ENCODE measurements around the gene GNAL. TPM values are rescaled to one million over a fixed set of nuclear protein-coding genes. Genes with fewer than 3 reads are reported as not detected.

The GNAL gene
- total and polyA plus RNA-seq, 2 experiments from 2014 or later: 7.5 to 21.6 TPM

DNA sequence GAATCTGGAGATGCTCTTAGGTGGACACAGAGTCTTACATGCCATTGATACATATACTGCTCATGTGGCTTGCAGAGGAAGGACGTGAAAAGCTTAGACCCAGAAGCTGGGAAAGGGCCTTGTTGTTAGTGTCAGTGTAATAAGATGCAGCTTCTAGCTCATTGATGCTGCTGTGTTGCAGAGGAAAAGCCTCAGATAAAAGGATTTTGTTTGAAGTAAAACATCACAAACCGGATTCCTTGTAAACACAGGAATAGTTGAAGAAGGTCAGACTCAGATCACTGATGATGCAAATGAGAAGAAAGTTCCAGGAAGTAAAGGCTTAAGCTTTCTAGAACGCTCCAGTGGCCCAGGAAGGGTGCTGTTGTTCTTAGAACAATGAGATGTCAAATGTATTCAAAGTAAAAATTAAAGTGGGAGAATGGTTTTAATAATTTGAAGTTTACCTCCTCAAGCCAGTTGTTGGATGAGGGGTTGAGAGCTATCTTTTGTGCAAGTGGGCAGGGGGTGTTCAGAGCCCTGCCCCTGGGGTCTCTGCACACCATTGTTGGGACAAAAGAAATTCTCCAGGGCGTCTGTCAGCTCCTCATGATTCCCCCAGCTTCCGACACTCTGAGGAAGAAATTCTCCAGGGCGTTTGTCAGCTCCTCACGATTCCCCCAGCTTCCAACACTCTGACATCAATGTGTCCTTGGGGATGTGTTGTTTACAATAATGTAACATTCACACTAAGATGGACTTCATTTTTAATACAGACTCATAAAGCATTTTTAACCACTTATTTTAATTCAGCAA, 100.8 kb downstream of the GNAL start:
- TF ChIP-seq CREB1 (CRISPR knock-in tag; IDR thresholded peaks at IDR 0.05; ENCODE audit: low read depth) (no peak), NANOG (IDR thresholded peaks at IDR 0.05; ENCODE audit: borderline replicate concordance) (no peak), EZH2 (IDR thresholded peaks at IDR 0.05; ENCODE audit: low read depth, unreplicated experiment) (no peak), POLR2AphosphoS5 (IDR thresholded peaks at IDR 0.05; ENCODE audit: low read depth) (no peak), JUNB (IDR thresholded peaks at IDR 0.05; ENCODE audit: unreplicated experiment) (no peak), STAT1 (IDR thresholded peaks at IDR 0.05; ENCODE audit: unreplicated experiment) (no peak), ZNF114 (CRISPR knock-in tag; IDR thresholded peaks at IDR 0.05) (no peak), ZNF331 (CRISPR knock-in tag; IDR thresholded peaks at IDR 0.05; ENCODE audit: low read depth) (no peak)
- TF ChIP-seq, protein P1, sequence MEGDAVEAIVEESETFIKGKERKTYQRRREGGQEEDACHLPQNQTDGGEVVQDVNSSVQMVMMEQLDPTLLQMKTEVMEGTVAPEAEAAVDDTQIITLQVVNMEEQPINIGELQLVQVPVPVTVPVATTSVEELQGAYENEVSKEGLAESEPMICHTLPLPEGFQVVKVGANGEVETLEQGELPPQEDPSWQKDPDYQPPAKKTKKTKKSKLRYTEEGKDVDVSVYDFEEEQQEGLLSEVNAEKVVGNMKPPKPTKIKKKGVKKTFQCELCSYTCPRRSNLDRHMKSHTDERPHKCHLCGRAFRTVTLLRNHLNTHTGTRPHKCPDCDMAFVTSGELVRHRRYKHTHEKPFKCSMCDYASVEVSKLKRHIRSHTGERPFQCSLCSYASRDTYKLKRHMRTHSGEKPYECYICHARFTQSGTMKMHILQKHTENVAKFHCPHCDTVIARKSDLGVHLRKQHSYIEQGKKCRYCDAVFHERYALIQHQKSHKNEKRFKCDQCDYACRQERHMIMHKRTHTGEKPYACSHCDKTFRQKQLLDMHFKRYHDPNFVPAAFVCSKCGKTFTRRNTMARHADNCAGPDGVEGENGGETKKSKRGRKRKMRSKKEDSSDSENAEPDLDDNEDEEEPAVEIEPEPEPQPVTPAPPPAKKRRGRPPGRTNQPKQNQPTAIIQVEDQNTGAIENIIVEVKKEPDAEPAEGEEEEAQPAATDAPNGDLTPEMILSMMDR (conservative IDR thresholded peaks at IDR 0.05; ENCODE audit: low read depth in 2 of 2): no peak
- TF ChIP-seq, protein P2, sequence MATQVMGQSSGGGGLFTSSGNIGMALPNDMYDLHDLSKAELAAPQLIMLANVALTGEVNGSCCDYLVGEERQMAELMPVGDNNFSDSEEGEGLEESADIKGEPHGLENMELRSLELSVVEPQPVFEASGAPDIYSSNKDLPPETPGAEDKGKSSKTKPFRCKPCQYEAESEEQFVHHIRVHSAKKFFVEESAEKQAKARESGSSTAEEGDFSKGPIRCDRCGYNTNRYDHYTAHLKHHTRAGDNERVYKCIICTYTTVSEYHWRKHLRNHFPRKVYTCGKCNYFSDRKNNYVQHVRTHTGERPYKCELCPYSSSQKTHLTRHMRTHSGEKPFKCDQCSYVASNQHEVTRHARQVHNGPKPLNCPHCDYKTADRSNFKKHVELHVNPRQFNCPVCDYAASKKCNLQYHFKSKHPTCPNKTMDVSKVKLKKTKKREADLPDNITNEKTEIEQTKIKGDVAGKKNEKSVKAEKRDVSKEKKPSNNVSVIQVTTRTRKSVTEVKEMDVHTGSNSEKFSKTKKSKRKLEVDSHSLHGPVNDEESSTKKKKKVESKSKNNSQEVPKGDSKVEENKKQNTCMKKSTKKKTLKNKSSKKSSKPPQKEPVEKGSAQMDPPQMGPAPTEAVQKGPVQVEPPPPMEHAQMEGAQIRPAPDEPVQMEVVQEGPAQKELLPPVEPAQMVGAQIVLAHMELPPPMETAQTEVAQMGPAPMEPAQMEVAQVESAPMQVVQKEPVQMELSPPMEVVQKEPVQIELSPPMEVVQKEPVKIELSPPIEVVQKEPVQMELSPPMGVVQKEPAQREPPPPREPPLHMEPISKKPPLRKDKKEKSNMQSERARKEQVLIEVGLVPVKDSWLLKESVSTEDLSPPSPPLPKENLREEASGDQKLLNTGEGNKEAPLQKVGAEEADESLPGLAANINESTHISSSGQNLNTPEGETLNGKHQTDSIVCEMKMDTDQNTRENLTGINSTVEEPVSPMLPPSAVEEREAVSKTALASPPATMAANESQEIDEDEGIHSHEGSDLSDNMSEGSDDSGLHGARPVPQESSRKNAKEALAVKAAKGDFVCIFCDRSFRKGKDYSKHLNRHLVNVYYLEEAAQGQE (IDR thresholded peaks at IDR 0.05; ENCODE audit: unreplicated experiment): no peak
- TF ChIP-seq, protein P3, sequence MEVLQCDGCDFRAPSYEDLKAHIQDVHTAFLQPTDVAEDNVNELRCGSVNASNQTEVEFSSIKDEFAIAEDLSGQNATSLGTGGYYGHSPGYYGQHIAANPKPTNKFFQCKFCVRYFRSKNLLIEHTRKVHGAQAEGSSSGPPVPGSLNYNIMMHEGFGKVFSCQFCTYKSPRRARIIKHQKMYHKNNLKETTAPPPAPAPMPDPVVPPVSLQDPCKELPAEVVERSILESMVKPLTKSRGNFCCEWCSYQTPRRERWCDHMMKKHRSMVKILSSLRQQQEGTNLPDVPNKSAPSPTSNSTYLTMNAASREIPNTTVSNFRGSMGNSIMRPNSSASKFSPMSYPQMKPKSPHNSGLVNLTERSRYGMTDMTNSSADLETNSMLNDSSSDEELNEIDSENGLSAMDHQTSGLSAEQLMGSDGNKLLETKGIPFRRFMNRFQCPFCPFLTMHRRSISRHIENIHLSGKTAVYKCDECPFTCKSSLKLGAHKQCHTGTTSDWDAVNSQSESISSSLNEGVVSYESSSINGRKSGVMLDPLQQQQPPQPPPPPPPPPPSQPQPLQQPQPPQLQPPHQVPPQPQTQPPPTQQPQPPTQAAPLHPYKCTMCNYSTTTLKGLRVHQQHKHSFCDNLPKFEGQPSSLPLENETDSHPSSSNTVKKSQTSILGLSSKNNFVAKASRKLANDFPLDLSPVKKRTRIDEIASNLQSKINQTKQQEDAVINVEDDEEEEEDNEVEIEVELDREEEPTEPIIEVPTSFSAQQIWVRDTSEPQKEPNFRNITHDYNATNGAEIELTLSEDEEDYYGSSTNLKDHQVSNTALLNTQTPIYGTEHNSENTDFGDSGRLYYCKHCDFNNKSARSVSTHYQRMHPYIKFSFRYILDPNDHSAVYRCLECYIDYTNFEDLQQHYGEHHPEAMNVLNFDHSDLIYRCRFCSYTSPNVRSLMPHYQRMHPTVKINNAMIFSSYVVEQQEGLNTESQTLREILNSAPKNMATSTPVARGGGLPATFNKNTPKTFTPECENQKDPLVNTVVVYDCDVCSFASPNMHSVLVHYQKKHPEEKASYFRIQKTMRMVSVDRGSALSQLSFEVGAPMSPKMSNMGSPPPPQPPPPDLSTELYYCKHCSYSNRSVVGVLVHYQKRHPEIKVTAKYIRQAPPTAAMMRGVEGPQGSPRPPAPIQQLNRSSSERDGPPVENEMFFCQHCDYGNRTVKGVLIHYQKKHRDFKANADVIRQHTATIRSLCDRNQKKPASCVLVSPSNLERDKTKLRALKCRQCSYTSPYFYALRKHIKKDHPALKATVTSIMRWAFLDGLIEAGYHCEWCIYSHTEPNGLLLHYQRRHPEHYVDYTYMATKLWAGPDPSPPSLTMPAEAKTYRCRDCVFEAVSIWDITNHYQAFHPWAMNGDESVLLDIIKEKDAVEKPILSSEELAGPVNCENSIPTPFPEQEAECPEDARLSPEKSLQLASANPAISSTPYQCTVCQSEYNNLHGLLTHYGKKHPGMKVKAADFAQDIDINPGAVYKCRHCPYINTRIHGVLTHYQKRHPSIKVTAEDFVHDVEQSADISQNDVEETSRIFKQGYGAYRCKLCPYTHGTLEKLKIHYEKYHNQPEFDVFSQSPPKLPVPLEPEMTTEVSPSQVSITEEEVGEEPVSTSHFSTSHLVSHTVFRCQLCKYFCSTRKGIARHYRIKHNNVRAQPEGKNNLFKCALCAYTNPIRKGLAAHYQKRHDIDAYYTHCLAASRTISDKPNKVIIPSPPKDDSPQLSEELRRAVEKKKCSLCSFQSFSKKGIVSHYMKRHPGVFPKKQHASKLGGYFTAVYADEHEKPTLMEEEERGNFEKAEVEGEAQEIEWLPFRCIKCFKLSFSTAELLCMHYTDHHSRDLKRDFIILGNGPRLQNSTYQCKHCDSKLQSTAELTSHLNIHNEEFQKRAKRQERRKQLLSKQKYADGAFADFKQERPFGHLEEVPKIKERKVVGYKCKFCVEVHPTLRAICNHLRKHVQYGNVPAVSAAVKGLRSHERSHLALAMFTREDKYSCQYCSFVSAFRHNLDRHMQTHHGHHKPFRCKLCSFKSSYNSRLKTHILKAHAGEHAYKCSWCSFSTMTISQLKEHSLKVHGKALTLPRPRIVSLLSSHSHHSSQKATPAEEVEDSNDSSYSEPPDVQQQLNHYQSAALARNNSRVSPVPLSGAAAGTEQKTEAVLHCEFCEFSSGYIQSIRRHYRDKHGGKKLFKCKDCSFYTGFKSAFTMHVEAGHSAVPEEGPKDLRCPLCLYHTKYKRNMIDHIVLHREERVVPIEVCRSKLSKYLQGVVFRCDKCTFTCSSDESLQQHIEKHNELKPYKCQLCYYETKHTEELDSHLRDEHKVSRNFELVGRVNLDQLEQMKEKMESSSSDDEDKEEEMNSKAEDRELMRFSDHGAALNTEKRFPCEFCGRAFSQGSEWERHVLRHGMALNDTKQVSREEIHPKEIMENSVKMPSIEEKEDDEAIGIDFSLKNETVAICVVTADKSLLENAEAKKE (CRISPR knock-in tag; IDR thresholded peaks at IDR 0.05): no peak
- TF ChIP-seq, protein P4, sequence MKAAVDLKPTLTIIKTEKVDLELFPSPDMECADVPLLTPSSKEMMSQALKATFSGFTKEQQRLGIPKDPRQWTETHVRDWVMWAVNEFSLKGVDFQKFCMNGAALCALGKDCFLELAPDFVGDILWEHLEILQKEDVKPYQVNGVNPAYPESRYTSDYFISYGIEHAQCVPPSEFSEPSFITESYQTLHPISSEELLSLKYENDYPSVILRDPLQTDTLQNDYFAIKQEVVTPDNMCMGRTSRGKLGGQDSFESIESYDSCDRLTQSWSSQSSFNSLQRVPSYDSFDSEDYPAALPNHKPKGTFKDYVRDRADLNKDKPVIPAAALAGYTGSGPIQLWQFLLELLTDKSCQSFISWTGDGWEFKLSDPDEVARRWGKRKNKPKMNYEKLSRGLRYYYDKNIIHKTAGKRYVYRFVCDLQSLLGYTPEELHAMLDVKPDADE (IDR thresholded peaks at IDR 0.05): no peak
- Histone ChIP-seq H3K9me2 (ENCODE audit: insufficient read depth) (no peaks in the 10 kb centered on the region), H3K36me3 (ENCODE audit: insufficient read depth) (no peaks in the 10 kb centered on the region; the same call in 1 of the 2 replicates), H3F3A (replicated peaks; ENCODE audit: low read depth) (no peaks in the 10 kb centered on the region), H4K20me1 (replicated peaks; ENCODE audit: insufficient read depth) (no peaks in the 10 kb centered on the region), H2AFZ (no peak overlapping the region), H3K4me2 (peak overlapping the region; percentile 15; the same call in 1 of the 2 replicates), H3K27me3 (ENCODE audit: insufficient read depth) (no peaks in the 10 kb centered on the region), H3K79me2 (replicated peaks; ENCODE audit: insufficient read depth) (no peaks in the 10 kb centered on the region), H3K27ac (ENCODE audit: low read depth) (peak overlapping the region; percentile 16; the same call in 1 of the 2 replicates), H3K4me3 (no peak overlapping the region), H3K4me1 (ENCODE audit: insufficient read depth) (peaks cover 42% of the 10 kb centered on the region)
- DNase-seq (ENCODE audit: low spot score): no peak
- H3K4me1 Mint-ChIP-seq: peaks cover 53% of the 10 kb centered on the region
- no peak for ATAC-seq
- H3K27ac Mint-ChIP-seq: peak overlapping the region; percentile 65
- H3K27me3 Mint-ChIP-seq (ENCODE audit: insufficient read depth, low read depth, poor library complexity): peaks cover 10% of the 10 kb centered on the region
- H3K36me3 Mint-ChIP-seq (ENCODE audit: low read depth): peaks cover 7% of the 10 kb centered on the region
- H3K9me3 Mint-ChIP-seq: peaks cover 2% of the 10 kb centered on the region; the same call in 1 of the 3 replicates
- no peak overlapping the region for H3K4me3 Mint-ChIP-seq

Data from GM23338 (cell line).